GM18909 (cell line): ENCODE data around the gene NAT8.
A peak's percentile ranks its signal among the peaks of the same experiment; 100 is the strongest.
"Not testable (repeated sequence)": the region's sequence is repeated elsewhere in the genome, so short reads cannot be mapped to it uniquely, and the experiment has no call there.

ENCODE experiments used
- ATAC-seq: cut with Tn5 transposase; IDR thresholded peaks from one replicate; pipeline ENCODE4 v1.9.1; 2021; ENCODE audit warnings: mild to moderate bottlenecking; ENCODE audit not compliant: unreplicated experiment, poor library complexity

The NAT8 gene, protein sequence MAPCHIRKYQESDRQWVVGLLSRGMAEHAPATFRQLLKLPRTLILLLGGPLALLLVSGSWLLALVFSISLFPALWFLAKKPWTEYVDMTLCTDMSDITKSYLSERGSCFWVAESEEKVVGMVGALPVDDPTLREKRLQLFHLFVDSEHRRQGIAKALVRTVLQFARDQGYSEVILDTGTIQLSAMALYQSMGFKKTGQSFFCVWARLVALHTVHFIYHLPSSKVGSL

DNA sequence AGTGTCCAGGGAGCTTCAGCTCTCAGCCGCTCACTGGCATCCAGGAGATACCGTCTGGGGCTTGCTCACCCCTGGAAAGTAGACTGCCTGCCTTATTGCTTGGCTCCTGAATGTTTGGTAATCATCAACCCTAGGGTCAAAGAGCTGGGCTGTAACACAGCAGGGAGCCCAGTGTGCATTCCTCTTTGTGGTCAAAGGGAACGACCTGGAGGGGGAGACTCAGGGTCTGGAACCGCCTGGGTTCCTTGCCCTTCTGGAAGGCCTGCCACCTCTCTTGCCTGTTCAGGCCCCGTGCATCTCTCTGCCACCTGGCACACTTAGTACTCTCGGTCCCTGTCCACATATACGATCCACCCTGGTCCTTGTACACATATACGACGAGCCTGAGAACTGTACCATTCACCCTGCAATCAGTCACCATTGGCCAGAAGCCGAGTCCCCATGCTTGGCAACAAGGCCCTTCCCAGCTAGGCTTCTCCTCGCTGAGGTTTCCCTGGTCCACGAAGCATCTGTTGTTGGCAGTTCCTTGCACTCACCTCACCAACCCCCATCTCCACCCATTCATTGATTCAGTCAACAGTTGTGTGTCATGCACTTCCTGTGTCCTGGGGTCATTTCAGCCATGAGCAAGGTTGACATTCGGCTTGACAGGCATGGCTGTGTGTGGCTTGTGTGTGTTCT, at the start of gene NAT8:
Gene NAT8, minus strand, starts transcription at position 85 of the 681 bp plus-strand sequence. CDS start 794 bp downstream, outside the sequence.
- no peak for ATAC-seq

DNA sequence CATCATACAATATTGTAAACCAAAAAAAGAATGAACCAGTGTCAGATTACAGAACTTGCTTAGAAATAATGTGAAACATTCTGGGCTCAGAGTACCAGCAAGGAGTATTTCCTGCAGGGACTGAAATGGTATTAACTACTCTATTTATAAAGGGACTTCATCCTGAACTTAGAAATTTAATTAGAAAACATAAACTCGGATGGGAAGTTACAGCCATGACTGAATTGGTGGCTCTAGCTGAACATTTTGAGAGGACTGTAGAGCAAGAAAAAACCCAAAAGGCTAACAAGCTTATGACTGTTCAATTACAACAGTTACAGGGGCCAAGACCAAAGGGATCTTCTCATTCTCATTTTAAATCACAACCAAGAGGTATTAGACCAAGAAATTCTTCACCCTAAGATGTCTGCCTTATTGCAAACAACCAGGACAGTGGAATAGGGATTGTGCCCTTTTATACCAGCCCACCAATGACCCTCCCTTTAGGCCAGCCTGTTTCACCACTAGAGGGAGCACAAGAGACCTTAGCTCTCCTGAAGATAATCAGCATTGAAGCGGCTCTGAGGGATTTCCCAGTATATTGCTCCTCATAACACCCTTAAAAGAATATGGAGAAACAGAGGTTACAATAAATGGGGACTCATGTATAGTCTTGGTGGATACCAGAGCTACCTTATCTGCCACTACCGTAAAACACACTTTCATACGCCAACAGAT, 48.3 kb upstream of the NAT8 start:
- ATAC-seq = peak; percentile 64

DNA sequence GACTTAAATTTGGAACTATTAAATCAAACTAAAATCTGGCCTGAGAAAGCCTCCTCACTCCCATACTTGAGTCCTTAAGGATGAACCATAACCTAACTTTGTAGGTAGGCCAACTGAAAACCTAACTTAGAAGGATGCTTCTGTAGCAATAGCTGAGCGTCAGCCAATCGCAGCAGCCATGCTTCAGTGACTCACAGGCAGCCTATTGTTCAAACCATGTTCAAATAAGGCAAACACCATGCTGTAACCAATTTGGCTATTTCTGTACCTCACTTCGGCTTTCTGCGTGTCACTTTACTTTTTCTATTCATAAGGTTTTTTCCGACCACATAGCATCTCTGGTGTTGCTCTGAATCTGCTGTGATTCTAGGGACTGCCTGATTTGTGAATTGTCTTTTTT, 46.3 kb upstream of the NAT8 start:
- ATAC-seq = not testable (repeated sequence)

DNA sequence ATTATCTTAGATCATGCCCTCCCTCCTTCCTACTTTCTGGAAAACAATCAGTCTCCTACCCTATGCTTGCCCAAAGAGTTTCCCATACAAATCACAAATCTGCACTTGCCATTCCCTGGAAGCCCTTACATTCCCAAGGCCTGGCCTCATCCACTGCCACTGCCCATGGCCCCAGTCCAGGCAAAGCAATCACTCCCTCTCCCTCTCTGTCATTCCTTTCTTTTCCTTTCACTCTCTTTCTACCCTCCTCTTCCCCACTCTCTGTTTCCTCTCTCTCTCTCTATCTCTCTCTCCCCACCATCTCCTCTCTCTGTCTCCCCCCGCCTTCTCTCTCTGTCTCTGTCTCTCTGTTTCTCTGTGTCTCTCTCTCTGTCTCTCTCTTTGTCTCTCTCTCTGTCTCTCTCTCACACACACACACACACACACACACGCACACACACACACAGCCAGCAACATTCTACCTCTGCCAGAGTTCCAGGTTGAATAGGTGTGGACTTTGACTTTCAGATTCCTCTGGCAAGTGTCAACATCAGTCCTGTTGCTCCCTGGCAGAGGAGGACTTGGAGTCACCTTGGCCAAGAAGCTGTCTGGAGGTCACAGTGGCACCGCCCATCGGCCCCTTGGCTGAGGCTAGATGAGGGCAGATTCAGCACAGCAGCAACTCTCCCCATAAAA, 43.7 kb upstream of the NAT8 start:
- no peak for ATAC-seq

DNA sequence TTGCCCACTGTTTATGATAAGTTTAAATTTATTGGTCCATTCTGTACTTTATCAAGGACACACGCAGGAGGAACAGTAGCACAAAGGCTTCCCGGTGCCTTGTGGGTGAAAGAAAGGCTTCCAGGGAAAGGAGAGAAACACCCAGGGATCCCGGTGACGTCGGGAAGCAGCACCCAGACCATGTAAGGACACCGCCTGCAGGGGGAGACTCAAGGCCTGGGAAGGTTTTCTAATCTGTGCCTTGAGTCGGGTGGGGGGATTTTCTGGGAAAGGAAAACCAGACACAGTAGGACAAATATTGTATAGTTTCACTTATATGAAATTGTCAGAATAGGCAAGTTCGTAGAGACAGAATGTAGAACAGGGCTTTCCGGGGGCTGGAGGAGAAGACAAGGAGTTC, 42.7 kb upstream of the NAT8 start:
- ATAC-seq = not testable (repeated sequence)

DNA sequence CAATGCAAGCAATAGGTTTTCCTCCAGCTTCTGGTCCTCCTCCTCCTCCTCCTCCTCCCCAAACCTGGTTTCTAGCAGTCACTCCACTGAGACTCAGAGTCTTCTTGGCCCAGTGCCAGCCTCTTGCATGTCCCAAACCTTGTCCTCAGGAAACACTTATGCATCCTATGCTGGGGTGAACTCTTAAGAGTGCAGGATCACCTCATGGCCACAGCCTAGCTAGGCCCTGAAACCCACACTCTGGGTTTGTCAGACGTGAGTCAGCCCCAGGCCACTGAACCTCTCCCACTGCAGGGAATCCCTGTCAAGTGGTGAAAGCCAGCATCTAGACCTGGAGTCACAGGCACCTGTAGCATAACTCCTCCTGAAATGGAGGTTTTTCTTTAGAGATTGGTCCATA, 42.1 kb upstream of the NAT8 start:
- ATAC-seq = not testable (repeated sequence)

DNA sequence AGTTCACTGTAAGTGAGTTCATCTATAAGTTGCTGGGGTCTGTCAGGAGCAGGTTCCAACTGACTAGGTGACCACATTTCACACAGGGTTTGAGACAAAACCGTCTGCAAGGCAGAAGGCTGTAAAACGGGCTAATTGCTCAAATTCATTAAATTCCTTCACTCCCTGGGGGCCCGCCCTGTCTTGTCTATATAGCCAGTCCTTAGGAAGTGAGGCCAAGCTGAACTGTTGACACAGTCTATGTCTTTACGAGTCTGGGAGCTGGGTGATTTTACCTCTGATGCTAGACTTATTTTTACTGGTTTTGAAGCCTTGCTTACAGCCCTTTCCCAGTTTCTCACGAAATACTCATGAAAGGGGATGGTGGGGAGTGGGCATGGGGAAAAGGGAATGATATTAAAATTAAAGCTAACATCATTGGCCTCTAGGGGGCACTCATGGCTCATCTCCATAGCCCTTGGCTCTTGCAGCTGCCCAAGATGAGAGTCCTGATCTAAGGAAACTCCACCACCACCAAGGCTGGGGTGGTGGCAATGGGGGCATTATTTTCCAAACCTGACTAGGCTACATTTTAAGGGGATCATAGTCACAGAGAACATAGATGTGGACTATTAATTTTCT, 37.8 kb upstream of the NAT8 start:
- not testable (repeated sequence) for ATAC-seq

DNA sequence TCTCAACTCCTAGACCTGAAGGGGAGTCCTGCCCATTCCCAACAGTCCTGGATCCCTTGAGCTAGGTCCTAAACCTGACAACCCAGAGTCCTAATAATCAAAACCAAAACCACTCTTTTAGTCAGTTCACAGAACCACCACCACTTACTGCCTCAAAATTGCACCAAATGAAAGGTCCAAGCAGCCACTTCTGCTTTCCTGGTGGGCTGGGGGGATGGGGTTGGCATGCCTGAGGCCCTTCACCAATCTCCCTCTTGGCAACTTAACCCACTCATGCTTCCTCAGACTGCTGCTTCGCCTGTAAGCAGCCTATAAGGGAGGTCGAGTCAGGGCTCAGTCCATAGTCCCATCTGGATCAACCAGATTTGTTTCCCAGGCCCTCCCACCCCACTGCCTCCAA, 37.0 kb upstream of the NAT8 start:
- ATAC-seq = not testable (repeated sequence)

DNA sequence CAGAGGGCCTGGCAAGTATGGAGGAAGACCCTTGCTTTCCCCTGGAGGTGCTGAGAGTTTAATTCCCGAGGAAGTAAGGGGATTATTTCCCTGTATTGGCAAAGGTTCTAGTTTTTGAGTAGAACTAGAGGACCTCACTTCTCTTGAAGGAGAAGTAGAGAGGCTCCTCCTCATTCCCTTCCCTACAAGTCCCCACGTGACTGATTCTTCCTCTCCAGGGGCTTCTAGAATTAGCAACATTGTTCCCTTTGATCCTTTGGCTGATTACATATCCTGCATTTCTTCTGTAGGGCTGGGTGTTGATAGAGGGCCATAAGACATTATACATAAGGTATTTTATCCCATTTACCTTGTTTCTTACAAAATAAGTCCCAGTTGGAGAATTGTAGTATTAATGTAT, 35.8 kb upstream of the NAT8 start:
- ATAC-seq = not testable (repeated sequence)

DNA sequence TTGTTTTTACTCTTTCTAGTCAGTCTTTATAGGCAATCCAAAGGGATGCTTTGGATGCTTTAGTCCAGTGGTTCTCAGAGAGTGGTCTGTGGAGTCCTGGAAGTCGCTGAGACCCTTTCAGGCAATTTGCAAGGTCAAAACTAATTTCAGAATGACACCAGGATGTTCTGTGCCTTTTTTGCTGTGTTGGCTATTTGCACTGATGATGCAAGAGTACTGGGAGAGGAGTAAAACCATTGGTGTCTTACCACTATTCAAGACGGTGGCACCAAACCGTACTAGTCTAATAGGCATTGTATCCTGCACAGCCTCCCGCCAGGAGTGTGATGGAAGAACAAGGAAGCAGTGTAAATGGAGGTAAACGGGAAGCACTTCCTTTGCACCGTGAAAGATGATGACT, 34.0 kb upstream of the NAT8 start:
- not testable (repeated sequence) for ATAC-seq

DNA sequence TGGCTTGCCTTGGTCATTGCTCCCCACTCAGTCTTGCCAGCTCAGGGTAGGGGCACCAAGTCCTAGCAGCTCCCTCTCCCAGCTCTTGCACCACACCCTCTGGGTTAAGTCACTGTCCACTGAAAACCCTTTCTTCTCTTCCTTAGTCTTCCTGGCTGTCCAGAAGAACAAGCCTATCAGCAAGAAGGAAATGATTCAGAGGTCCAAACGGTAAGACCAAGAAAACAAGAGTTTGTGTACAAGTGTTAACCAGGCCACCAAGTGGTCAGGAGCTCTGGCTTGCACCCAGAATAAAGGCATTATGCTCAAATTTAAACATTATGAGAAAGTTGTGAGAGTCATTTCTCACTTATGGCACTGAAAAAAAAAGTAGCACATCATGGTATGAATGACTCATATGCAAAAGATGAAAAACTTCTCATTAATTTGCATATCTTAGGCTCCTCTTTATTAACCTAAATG, 32.5 kb upstream of the NAT8 start:
- ATAC-seq = not testable (repeated sequence)

DNA sequence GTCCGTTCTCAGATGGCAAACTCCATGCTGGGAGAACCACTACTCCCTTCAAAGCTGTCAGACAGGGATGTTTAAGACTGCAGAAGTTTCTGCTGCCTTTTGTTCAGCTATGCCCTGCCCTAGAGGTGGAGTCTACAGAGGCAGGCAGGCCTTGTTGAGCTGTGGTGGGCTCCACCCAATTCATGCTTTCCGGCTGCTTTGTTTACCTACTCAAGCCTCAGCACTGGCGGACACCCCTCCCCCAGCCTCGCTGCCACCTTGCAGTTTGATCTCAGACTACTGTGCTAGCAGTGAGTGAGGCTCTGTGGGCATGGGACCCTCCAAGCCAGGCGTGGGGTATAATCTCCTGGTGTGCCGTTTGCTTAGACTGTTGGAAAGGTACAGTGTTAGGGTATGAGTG, 27.8 kb upstream of the NAT8 start:
- not testable (repeated sequence) for ATAC-seq

DNA sequence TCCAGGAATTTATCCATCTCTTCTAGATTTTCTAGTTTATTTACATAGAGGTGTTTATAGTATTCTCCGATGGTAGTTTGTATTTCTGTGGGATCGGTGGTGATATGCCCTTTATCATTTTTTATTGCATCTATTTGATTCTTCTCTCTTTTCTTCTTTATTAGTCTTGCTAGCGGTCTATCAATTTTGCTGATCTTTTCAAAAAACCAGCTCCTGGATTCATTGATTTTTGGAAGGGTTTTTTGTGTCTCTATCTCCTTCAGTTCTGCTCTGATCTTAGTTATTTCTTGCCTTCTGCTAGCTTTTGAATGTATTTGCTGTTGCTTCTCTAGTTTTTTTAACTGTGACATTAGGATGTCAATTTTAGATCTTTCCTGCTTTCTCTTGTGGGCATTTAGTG, 25.0 kb upstream of the NAT8 start:
- not testable (repeated sequence) for ATAC-seq

DNA sequence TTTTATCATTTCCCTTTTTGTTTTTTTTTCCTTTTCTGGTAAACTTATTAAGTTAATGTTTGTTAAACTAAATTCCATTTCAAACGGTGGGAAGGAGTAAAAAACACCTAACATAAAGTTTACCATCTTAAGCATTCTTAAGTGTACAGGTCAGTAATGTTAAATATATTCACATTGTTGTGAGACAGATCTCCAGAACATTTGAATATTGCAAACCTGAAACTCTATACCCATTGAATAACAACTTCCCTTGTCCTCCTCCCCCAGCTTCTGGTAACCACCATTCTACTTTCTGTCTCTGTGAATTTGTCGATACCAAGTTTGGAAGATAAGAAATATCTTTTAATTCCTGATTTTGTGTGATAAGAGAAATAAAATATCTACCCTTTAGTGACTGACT, 12.0 kb upstream of the NAT8 start:
- no peak for ATAC-seq

DNA sequence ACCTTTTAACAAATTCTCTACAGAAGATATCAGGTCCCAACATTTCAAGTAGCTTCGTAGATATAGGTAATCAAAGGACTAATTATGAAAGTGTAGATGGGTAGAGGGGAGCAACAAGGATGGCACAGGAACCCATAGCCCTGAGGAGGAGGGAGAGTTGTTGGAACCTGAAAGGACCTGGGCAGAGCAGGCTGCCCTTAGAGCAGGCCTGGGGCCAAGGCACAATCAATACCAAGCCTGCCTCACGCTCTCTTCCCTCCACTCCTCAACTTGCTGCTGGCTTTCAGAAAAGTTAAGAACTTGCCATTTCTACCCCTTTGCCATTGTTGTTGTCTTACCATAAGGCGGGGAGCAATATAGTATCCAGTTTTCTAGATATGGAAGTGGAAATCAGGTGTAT, 10.1 kb upstream of the NAT8 start:
- ATAC-seq = no peak

DNA sequence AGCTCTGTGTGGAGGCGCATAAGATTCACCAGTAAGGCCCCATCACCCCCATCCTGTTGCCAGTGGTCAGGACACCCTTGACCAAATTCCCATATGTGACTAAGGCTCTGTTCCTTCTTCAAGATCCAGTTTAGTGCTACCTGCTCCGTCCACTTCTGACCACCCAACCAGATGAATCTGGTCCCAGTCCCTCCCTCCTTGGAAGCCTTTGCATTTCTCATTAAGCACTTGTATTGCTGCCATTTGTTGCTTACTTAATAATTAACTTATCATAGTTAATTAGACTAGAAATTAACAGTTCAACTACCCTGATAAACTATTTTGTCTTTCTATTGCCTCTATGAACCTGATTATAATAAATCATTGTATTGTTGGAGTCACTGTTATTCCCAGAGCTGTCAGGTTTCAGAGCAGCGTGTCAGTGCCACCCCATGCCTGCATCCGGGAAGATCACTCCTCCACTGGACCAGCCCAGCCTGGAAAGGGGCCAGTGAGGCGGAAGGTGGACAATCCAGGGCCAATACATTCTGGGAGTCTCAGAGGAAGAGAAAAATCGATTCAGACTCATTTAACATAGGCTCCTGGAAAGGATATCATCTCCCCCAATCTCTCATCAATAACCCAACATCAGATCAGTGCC, 9.5 kb upstream of the NAT8 start:
- ATAC-seq = no peak

DNA sequence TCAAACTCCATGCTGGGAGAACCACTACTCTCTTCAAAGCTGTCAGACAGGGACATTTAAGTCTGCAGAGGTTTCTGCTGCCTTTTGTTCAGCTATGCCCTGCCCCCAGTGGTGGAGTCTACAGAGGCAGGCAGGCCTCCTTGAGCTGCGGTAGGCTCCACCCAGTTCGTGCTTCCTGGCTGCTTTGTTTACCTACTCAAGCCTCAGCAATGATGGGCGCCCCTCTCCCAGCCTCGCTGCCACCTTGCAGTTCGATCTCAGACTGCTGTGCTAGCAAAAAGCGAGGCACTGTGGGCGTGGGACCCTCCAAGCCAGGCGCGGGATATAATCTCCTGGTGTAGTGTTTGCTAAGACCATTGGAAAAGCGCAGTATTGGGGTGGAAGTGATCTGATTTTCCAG, 5.5 kb upstream of the NAT8 start:
- ATAC-seq = not testable (repeated sequence)

DNA sequence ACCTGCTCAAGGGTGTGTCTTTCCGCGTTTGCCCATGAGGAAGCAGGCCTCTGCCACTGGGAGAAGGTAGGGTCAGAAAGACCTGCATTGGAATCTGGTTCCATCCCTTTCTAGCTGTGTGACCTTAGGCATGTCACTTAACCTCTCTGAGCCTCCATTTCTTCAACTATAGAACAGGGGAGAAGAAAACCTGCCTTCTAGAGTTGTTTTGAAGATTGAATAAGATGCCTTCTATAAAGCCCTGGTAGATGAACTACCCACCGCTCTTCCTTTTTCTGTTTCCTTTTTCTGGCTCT, 507 bp downstream of the NAT8 start:
- ATAC-seq = no peak

DNA sequence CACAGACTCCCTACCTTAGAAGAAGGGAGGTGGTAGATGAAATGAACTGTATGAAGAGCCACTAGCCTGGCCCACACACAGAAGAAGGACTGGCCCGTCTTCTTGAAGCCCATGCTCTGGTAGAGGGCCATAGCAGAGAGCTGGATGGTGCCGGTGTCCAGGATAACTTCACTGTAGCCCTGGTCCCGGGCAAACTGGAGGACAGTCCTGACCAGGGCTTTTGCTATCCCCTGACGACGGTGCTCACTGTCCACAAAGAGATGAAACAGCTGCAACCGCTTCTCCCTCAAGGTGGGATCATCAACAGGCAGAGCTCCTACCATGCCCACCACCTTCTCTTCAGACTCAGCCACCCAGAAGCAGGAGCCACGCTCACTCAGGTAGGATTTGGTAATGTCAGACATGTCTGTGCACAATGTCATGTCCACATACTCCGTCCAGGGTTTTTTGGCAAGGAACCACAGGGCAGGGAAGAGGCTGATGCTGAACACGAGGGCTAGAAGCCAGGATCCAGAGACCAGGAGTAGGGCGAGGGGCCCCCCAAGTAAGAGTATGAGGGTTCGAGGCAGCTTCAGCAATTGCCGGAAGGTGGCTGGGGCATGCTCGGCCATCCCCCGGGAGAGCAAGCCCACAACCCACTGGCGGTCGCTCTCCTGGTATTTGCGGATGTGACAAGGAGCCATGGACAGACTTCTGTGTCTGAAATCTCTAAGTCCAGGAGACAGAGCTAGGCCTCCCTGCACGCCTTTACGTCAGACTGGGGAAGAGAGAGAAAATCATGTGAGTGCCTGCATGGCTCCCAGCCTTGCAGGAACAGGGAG, 1.1 kb downstream of the NAT8 start:
- ATAC-seq = no peak
